Fibroblast of skin of back (primary cell): ENCODE data around the gene MOK.

Source experiments
- DNase-seq: peaks from one replicate; pipeline ENCODE4 v3.0.0-alpha.2; 2013

The MOK gene

DNA sequence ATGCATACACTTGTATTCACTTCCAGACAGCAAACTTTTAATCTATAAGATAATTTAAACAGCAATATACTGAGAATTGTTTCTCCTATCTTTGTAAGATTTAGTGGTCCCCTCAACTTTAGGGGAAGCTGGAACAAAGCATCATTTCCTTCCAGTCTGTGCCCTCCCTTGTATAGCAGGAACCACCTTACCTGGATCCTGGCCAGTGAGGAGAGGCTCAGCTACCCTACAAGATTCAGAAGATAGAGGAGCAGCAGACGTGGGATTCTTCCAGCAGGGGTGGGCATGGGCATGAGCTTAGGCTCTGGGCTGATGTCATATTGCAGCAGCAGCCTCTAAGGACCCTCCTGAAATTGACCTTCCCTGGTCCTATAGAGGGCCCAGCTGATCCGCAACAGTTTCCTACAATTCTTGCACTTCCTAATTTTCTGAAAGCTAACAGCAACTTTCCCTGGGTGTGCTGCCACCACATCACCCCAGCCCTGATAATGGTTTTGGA lies 21.3 kb downstream of the MOK start:
- no peak for DNase-seq

DNA sequence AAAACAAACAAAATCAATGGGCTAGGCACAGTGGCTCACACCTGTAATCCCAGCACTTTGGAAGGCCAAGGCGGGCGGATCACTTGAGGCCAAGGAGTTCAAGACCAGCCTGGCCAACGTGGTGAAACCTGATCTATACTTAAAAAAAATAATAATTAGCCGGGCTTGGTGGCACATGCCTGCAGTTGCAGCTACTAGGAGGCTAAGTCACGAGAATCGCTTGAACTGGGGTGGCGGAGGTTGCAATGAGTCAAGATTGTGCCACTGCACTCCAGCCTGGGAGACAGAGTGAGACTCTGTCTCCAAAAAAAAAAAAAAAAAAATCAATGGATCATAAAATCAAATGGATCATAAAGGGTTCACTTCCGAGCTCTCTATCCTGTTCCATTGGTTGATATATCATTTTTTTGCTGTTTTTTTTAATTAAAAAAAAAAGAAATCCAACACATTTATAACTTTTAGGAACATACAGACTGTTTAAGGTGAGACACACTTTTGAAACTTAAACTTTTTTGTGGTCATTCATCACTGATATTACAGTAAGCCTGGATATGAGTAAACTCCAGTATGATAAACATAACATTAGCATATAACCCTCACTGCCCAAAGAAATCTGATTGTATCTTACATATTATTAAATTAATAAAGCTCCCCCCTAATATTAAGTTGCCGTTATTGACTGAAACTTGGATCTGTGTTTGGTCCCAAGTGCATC lies 22.1 kb downstream of the MOK start:
- DNase-seq: no peak

DNA sequence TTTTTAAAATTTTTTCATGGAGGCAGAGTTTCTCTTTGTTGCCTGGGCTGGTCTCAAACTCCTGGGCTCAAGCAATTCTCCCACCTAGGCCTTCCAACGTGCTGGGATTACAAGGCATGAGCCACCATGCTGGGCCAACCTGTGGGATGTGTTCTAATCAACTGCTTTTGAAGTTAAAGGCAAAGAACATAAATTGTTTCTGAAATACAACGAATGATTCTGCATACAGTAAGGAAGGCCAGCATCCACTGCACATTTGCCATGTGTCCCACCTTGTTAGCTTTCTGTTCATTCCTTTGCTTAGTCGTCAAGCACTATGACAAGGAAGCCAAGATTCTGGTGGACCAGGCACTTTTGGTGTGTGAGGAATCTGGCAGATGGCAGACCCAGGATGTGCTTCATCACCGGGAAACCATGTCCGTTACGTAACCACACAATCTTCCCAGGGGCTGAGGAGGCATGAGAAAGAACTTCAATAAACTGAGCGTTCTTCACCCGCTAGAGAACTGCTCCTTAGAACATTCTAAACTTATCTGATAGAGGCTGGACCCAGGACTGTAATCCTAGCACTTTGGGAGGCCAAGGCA lies 24.5 kb downstream of the MOK start:
- peak; percentile 91 for DNase-seq

DNA sequence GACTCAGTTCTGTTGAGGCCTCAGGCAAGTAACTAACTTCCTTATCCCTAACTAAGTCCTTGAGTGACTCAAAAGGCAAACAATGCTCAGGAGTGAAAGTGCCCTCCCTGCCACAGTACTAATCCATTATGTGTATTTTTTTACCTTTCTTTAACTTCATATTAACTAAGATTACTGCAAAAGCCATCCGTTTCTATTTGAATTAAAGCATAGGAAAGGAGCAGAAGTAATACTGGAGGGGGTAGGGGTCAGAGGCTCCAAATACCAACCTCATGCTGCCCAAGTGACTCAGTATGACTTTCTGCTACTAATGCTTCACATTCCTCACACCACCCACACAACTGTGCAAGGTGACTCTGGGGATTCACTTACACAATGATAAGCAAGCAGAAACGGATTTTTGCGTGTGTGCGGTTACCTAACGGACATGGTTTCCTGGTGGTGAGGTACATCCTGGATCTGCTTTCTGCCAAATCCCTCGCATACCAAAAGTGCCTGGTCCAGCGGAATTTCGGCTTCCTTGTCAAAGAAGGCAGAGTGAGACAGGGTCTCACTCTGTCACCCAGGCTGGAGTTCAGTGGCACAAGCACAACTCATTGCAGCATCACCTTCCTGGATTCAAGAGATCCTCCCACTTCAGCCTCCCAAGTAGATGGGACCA lies 25.1 kb downstream of the MOK start:
- peak; percentile 90 for DNase-seq

DNA sequence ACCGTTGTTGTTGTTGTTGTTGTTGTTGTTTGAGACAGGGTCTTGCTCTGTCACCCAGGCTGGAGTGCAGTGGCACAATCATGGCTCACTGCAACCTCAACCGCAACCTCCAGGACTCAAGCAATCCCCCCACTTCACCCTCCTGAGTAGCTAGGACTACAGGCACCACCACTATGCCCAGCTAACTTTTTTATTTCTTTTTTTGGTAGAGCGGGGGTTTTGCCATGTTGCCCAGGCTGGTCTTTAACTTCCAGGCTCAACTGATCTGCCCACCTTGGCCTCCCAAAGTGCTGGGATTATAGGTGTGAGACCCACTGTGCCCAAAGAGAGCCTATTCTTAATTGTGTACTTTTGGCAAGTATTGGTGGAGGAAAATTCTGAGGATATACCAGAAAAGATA lies 25.7 kb downstream of the MOK start:
- no peak for DNase-seq

DNA sequence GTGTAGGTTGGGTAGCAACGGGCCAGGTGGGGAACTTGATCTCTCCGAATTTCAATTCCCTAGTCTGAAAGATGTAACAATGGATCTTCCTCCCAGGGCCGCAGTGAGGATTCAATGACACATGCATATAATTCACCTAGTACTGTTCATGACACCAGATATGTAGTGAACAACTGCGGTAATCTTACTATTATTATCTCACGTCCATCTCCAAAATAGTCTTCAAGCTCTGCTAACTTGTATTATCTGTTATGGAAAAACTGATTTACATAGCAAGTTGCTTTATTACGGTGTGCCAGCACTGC lies 26.4 kb downstream of the MOK start:
- no peak for DNase-seq

DNA sequence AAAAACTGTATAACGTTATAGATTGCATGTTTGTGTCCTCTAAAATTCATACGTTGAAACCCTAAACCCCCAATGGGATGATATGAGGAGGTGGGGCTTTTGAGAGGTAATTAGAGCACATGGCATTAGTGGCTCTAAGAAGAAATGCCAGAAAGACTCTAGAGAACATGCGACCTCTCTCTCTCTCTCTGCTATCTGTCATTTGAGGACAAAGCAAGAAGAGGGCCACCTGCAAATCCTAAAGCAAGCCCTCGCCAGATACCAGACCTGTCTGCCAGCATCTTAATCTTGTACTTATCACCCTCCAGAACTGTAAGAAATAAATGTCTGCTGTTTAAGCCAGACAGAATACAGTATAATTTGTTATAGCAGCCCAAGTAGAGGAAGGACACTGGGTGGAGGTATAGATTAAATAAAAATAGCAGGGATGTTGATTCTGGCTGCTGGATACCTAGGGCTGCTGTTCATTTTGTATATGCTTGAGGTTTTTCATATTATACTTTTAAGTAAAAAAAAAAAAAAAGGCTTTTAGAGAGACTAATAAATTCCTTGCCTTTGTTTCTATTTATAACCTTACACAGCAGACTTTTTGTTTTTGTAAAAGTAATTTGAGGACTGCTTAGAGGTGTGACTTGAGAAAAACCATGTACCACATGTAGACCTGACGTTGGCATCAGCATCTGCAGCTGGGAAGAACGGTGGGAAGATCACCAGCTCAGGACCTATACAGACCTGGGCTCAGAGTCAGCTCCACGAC lies 26.9 kb downstream of the MOK start:
- no peak for DNase-seq

DNA sequence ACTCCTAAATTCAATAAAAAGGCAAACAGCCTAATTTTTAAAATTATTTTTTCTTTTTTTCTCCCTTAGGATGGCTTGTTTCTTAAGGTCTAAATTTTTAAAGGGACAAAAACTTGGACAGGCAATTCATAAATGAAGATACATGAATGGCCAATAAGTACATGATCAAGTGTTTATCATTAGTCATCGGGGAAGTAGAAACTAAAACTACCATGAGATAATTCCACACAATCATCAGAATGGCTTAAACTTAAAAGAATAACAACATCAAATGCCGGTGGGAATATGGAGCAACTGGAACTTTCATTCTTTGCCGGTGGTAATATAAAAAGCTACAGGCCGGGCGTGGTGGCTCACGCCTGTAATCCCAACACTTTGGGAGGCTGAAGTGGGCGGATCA lies 29.1 kb downstream of the MOK start:
- no peak for DNase-seq

DNA sequence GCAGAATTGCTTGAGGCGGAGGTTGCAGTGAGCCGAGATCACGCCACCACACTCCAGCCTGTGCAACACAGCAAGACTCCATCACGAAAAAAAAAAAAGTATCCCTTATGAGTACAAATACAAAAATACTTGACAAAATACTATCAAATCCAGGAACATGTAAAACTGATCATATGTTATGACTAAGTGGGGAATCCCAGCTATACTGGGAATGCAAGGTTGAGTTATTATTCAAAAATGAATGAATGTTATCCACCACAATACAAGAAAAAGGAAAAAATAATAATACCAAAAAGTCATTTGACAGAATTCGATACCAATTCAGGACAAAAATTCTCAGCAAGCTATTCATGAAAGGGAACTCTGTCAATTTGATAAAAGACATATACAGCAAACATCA lies 32.6 kb downstream of the MOK start:
- peak; percentile 60 for DNase-seq

DNA sequence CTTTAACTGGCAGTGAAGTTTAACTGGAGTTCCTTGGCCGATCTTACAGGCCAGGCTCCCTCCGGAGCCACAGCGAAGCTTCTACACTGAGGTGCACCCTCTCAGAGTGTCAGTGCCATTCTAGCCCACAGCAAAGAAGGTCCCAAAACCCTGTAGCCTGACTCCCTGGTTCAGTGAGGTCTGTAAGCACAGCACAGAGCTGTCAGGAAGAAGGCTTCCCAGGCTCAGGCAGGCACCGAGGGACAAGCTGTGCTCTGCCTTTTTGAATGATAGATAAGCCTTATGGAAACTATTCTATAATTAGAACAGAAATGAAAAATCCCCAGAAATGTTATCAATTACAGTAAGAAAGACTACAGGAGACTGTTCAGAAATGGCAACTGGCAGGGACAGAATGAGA lies 40.2 kb downstream of the MOK start:
- DNase-seq: no peak

DNA sequence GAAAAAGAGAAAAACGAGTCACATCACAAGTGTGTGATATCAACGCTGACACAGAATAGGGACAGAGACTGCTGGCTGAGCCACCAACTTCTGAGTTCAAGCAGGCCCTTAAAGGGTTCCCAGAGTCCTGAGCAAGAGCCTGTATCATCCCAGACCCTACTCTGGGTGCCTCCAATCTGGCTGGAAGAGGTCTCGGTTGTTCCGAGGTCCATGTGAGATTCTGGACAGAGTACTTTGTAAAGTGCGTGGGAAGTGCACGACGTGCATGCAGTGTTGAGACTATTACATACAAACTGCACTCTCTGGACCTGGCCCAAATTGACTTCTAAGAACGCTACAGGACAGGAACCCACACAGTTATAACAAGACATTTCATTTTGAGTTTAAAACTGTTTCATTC lies 40.6 kb downstream of the MOK start:
- no peak for DNase-seq

DNA sequence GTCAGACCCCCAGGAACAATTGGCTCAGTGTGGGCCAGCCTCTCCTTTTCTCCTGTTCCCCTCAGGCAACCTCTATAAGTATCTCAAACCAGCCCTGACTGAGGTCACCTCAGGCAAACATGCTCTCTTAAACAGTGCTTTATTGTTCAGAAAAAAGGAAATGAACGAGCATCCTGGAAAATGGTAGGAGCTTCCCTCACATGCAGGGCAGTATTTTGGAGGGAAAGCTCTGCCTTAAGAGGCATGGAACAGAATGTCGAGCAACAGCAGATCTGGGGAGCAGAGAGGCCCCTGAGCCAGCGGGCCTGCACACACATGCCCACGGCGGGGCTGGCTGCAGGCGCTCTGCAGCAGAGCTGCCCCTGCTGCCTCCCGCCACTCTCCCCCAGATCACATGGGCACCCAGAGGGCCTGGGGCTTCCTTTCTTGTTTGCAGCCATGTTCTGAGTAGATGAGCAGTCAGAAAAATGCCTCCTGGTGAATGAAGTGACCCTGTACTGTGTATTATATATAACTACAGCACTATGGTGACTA lies 42.0 kb downstream of the MOK start:
- no peak for DNase-seq

DNA sequence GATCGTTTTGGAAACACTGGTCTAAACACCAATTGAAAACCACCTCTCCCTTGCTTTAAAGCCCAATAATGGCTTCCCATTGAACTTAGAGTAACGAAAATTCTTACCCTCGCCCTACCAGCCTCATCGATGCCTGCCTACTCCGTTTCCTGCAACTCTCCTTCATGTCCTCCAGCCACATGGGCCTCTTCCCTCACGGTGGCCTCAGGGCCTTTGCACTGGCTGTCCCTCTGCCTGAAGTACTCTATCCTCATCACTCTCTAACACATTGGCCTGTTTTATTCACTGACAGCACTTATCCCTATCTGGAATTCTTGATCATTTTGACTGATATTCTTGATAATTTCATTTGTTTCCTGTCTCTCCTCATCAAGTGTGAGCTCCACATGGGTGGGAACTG lies 46.8 kb downstream of the MOK start:
- DNase-seq: no peak

DNA sequence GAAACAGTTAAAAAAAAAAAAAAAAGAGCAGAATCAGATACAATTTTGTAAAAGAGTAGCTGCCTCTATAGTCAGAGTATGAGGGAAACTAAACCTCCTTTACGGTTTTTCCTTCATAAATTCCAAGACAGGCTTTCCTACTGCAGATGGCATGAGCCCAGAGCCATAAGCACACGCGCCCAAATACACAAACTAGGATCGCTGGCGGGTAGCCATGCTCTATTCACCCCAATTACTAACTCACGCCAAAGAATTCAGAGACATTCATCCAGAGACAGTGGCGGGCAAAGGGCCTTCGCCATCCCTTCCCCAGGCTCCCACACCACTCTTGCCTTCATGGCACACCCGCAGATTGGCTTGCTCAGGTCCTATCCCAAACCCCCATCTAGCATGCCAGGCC lies 48.2 kb downstream of the MOK start:
- DNase-seq: no peak

DNA sequence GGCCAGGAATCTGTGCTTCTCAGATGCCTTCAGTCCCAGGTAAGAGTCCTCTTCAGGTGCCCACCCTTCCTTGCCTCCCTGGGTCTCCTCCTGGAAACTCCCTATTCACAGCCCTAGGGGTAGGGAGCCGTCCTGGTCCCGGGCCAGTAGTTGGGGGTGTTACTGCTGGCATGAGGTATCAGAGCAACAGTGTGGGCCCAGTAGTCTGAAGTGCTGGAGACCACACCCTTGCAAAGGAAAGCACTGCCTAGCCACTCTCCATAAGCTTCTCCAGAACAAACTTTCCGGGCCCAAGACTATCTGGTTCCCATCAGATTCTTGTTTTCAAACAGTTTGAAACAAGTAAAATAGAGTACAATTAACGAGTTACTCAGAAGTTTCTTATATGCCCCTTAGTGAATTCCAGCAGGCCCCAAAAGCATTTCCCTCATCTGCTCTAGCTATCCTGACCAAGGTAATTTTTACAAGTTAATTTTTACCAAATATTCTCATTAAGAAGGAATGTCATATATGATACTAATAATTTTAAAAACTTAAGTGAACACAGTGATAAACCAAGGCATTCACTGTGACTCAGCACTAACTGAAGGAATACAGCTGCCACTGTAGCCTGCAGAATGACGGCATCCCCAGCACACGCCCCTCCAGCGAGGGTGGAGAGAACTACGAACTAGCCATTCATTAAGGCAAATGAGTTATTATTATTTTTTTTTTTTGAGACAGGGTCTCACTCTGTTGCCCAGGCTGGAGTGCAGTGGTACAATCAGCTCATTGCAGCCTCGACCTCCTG lies 49.4 kb downstream of the MOK start:
- no peak for DNase-seq

DNA sequence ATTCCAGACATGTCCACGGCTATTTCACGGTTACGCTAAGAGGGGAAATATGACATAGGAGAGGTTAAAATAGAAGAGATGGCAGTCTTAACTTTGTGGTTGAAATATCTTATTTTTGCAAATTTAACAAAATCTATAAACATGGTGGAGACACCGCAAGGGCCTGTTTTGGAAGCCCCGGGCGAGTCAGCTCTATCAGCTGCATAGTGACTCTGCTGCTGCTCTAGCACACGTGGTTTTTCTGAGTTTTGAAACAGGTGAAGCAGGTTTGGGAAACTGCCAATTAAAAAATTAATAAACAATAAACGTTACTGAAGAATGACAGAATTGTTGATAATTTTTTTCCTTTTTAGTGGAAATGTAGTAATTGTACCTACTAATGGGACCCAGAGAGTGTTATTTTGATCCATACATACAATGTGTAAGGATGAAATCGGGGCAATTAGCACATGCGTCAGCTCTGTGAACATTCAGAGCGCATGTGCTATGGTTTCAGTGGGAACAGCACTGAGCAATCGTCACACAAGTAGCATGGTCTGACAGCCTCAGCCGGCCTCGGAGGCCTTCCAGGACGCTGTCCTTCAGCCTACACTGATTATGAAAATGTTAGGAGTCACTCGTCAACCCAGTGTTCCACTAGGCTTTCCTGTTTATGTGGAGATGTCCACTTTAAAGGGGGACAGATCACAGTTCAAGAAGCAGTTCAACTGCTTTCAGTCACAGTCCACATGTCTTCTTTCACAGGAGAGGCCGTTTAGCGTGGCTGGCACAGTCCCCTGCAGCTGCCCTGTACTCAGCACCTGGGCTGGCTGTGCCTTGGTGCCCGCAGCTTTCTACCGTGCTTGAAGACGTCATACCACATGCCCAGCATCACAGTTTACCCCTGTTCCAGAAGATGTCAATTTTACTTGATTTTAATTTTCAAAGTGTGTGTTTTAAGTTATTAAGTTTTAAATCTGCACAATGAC lies 51.8 kb downstream of the MOK start:
- no peak for DNase-seq

DNA sequence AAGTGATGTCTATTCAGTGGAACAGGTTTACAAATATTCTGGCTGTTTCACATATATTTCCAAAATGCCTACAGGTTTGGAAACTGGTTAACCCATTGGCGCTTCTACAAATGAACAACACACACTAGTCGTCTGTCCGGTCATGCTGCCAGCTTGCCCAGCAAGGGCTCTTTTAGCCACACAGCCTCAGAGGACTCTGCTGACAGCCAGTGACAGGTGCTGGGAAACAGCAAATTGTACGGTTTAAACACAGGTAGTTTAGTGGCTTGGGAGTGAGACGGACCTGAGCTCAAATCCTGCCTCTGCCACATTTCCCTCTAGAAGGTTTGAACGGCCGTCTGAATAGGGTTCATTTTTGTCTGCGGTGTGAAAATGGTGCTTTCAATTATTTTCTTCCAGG lies 53.8 kb downstream of the MOK start:
- no peak for DNase-seq

DNA sequence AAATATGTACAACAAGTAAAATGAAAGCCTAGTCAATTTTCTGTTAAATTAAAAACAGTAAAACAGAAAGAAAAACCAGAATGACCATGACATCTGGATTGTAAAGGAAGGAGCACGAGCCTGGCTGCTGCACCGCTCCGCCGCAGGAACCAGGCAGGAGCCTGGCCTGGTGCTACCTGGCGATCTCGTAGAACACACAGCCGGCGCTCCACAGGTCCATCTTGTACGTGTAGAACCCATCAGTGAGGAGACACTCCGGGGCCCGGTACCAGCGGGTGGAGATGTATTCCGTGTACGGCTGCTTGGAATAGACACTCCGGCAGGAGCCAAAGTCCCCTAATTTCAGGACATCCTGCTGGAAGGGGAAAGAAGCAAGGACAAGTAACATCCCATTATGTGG lies 54.3 kb downstream of the MOK start:
- DNase-seq: no peak

DNA sequence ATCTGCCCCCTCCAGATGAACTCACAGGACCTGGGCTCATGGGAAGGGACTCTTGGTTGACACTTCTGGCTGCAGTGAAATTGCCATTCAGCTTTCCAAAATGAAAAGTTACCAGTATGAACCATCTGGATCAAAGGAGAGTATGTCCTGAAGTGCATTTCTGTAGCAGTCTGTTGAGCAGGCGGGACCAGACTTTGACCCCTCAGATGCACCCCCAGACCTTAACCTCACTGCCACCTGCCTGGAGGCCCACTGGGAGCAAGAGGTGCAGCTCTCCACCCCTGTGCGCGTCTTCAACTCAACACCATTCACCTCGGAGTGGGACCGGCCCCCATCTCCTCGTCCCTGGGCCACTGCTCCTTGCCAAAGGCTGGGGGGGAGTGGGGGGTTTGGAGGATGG lies 55.0 kb downstream of the MOK start:
- no peak for DNase-seq

DNA sequence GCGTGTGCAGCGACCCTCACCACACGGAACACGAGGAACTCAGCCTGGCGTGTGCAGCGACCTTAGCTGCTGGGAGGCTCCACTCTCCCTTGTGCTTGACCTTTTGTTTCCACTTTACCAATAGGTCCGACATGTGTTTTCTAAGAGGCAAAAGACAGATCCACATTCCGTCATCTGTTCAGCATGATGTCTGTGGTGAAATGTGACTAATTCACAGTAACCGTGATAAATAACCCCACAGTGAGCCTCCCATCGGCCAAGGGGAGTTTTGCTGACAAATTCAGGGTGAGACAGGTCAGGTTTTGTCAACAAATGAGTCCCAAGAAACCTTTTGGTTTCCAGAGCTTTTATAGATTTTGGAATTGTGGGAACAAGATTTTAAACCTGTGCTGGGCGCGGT lies 55.9 kb downstream of the MOK start:
- DNase-seq: peak; percentile 49

DNA sequence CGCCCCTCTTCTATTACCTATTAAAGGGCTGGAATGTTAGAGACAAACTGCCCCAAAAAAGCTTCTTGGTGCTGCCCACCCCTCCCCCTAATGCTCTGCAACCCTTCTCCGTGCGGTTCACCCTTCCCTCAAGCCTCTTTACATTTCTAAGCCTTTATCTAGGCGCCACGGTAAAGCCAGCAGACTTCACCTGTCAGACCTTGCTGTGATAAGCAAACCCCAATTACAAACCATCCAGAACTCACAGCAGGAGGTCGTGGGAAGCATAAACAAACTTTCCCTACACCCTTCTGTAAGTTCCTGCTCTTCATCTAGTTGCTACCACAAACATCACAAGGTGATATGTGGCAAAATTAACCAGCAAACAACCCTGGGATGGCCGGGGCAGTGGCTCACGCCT lies 56.8 kb downstream of the MOK start:
- no peak for DNase-seq
